Trophoblast cell (in vitro differentiated cells and primary cell): ENCODE results near the gene BICC1.

Experiments
- DNase-seq, 2 donors: peaks; one replicate each; pipeline ENCODE4 v3.0.0-alpha.2; 2016
- H2AFZ ChIP-seq: 2 replicates; pipeline ENCODE4 v1.6.1; 2013; ENCODE audit warnings: low read length, moderate library complexity, mild to moderate bottlenecking; ENCODE audit not compliant: insufficient read depth, poor library complexity
- H2AK5ac ChIP-seq: 2 replicates; pipeline ENCODE4 v1.6.1; 2013; ENCODE audit warnings: mild to moderate bottlenecking, low read length
- H2BK120ac ChIP-seq: 2 replicates; pipeline ENCODE4 v1.6.1; 2013; ENCODE audit warnings: low read length, mild to moderate bottlenecking, moderate library complexity; ENCODE audit not compliant: insufficient read depth, poor library complexity
- H2BK12ac ChIP-seq: 2 replicates; pipeline ENCODE4 v1.6.1; 2013; ENCODE audit warnings: mild to moderate bottlenecking, low read length, moderate library complexity
- H2BK5ac ChIP-seq: 2 replicates; pipeline ENCODE4 v1.6.1; 2013; ENCODE audit warnings: low read length, low read depth, moderate library complexity, mild to moderate bottlenecking; ENCODE audit not compliant: poor library complexity
- H3K14ac ChIP-seq: 2 replicates; pipeline ENCODE4 v1.6.1; 2013; ENCODE audit warnings: mild to moderate bottlenecking, low read length
- H3K18ac ChIP-seq: 2 replicates; pipeline ENCODE4 v1.6.1; 2013; ENCODE audit warnings: mild to moderate bottlenecking, low read length
- H3K23ac ChIP-seq: 2 replicates; pipeline ENCODE4 v1.6.1; 2013; ENCODE audit warnings: low read length
- H3K27ac ChIP-seq: 2 replicates; pipeline ENCODE4 v1.5.1; 2013; ENCODE audit warnings: low read depth, mild to moderate bottlenecking, inconsistent platforms, low read length, moderate library complexity
- H3K27me3 ChIP-seq: 2 replicates; pipeline ENCODE4 v1.6.1; 2013; ENCODE audit warnings: inconsistent platforms, mild to moderate bottlenecking, low read length, moderate library complexity; ENCODE audit not compliant: insufficient read depth
- H3K36me3 ChIP-seq, 2 experiments: 1 replicate in 1 of 2; 2 replicates in 1 of 2; pipeline ENCODE4 v1.6.1; 2013; ENCODE audit warnings: low read length in 2 of 2, mild to moderate bottlenecking in 2 of 2, moderate library complexity in 1 of 2; ENCODE audit not compliant: insufficient read depth in 2 of 2, control insufficient read depth in 1 of 2
- H3K4ac ChIP-seq: 2 replicates; pipeline ENCODE4 v1.6.1; 2013; ENCODE audit warnings: low read depth, mild to moderate bottlenecking, low read length, moderate library complexity
- H3K4me1 ChIP-seq, 2 experiments: 1 replicate in 1 of 2; 2 replicates in 1 of 2; pipeline ENCODE4 v1.6.1; 2013; ENCODE audit warnings: low read length in 2 of 2, mild to moderate bottlenecking in 2 of 2, moderate library complexity in 1 of 2; ENCODE audit not compliant: insufficient read depth in 2 of 2, control insufficient read depth in 1 of 2
- H3K4me2 ChIP-seq: 2 replicates; pipeline ENCODE4 v1.6.1; 2013; ENCODE audit warnings: inconsistent platforms, mild to moderate bottlenecking, low read length, moderate library complexity
- H3K4me3 ChIP-seq: 2 replicates; pipeline ENCODE4 v1.5.1; 2013; ENCODE audit warnings: mild to moderate bottlenecking, low read depth, low read length, inconsistent platforms
- H3K79me1 ChIP-seq: one replicate; pipeline ENCODE4 v1.6.1; 2013; ENCODE audit warnings: low read length
- H3K79me2 ChIP-seq: 2 replicates; pipeline ENCODE4 v1.6.1; 2013; ENCODE audit warnings: low read length, mild to moderate bottlenecking; ENCODE audit not compliant: control insufficient read depth, insufficient read depth, poor library complexity
- H3K9ac ChIP-seq: 2 replicates; pipeline ENCODE4 v1.6.1; 2013; ENCODE audit warnings: mild to moderate bottlenecking, low read length
- H3K9me3 ChIP-seq: 2 replicates; pipeline ENCODE4 v1.6.1; 2013; ENCODE audit warnings: low read depth, mild to moderate bottlenecking, control low read depth, inconsistent platforms, low read length; ENCODE audit not compliant: insufficient read depth
- H4K12ac ChIP-seq: 2 replicates; pipeline ENCODE4 v1.6.1; 2013; ENCODE audit warnings: low read depth, mild to moderate bottlenecking, low read length, moderate library complexity
- H4K8ac ChIP-seq: 2 replicates; pipeline ENCODE4 v1.6.1; 2013; ENCODE audit warnings: low read depth, mild to moderate bottlenecking, low read length, moderate library complexity
- H4K91ac ChIP-seq: one replicate; pipeline ENCODE4 v1.6.1; 2013; ENCODE audit warnings: low read depth, mild to moderate bottlenecking, low read length, moderate library complexity
- whole genome bisulfite sequencing: extraction: QIAGEN DNeasy Blood & Tissue Kit; methylation state at CpG from one replicate; pipeline ENCODE4 v1.1.7; 2013; ENCODE audit warnings: missing lambda C conversion rate; ENCODE audit not compliant: insufficient read length, insufficient coverage; ENCODE audit errors: extremely low coverage; 5-methylcytosine and 5-hydroxymethylcytosine counted together

Gene BICC1

GRCh38 chr10:58544135-58544534, 31.5 kb downstream of the BICC1 start:
- no peak for DNase-seq
- H2BK120ac ChIP-seq, result no peak overlapping the region
- no peak overlapping the region for H2AFZ ChIP-seq
- no peak overlapping the region for H3K27ac ChIP-seq
- no peaks in the 10 kb centered on the region for H3K79me1 ChIP-seq
- H3K18ac ChIP-seq, result no peak overlapping the region
- H2BK12ac ChIP-seq, result no peak overlapping the region
- no peak overlapping the region for H3K4ac ChIP-seq
- no peak overlapping the region for H4K8ac ChIP-seq
- H3K36me3 ChIP-seq, result no peaks in the 10 kb centered on the region
- no peaks in the 10 kb centered on the region for H3K4me1 ChIP-seq
- no CpG with 5 or more reads among the region's 1 CpG for WGBS
- H2BK5ac ChIP-seq, result no peak overlapping the region
- no peak overlapping the region for H3K9ac ChIP-seq
- H3K4me2 ChIP-seq, result no peak overlapping the region
- no peaks in the 10 kb centered on the region for H3K9me3 ChIP-seq
- H3K79me2 ChIP-seq, result no peaks in the 10 kb centered on the region
- no peak overlapping the region for H3K4me3 ChIP-seq
- no peak overlapping the region for H4K91ac ChIP-seq
- no peak overlapping the region for H3K23ac ChIP-seq
- no peak overlapping the region for H3K14ac ChIP-seq
- no peaks in the 10 kb centered on the region for H3K27me3 ChIP-seq
- no peak overlapping the region for H2AK5ac ChIP-seq
- H4K12ac ChIP-seq, result no peak overlapping the region

- Histone ChIP-seq H4K12ac (no peak overlapping the region), H3K9ac (no peak overlapping the region), H3K18ac (no peak overlapping the region), H3K4me1 (no peaks in the 10 kb centered on the region), H3K36me3 (no peaks in the 10 kb centered on the region), H3K79me1 (no peaks in the 10 kb centered on the region), H3K23ac (no peak overlapping the region), H3K14ac (no peak overlapping the region), H2AK5ac (no peak overlapping the region), H3K4ac (no peak overlapping the region), H3K79me2 (no peaks in the 10 kb centered on the region), H2BK120ac (no peak overlapping the region), H3K27ac (no peak overlapping the region), H2BK12ac (no peak overlapping the region), H4K91ac (no peak overlapping the region), H2AFZ (no peak overlapping the region), H3K4me2 (no peak overlapping the region), H2BK5ac (no peak overlapping the region), H4K8ac (no peak overlapping the region), H3K27me3 (no peaks in the 10 kb centered on the region), H3K4me3 (no peak overlapping the region), H3K9me3 (no peaks in the 10 kb centered on the region)
- DNase-seq, result no peak
- WGBS, result no CpG with 5 or more reads among the region's 4 CpGs
Measured at GRCh38 chr10:58545427-58545826, 32.8 kb downstream of the BICC1 start.

GRCh38 chr10:58546137-58546536, 33.5 kb downstream of the BICC1 start:
- Histone ChIP-seq H3K4me2 (no peak overlapping the region), H4K12ac (no peak overlapping the region), H3K9me3 (no peaks in the 10 kb centered on the region), H3K4ac (no peak overlapping the region), H2BK120ac (no peak overlapping the region), H3K79me1 (no peaks in the 10 kb centered on the region), H3K23ac (no peak overlapping the region), H3K36me3 (no peaks in the 10 kb centered on the region), H3K14ac (no peak overlapping the region), H3K27me3 (no peaks in the 10 kb centered on the region), H2BK5ac (no peak overlapping the region), H2AK5ac (no peak overlapping the region), H3K4me1 (no peaks in the 10 kb centered on the region), H3K18ac (no peak overlapping the region), H3K79me2 (no peaks in the 10 kb centered on the region), H2AFZ (no peak overlapping the region), H4K8ac (no peak overlapping the region), H3K4me3 (no peak overlapping the region), H3K9ac (no peak overlapping the region), H4K91ac (no peak overlapping the region), H2BK12ac (no peak overlapping the region), H3K27ac (no peak overlapping the region)
- no CpG with 5 or more reads among the region's 1 CpG for WGBS
- no peak for DNase-seq

GRCh38 chr10:58546722-58547445, 34.2 kb downstream of the BICC1 start:
- Histone ChIP-seq H3K4me3 (no peak overlapping the region), H2AK5ac (no peak overlapping the region), H2BK120ac (no peak overlapping the region), H3K23ac (no peak overlapping the region), H3K4me1 (no peaks in the 10 kb centered on the region), H2AFZ (no peak overlapping the region), H3K79me1 (no peaks in the 10 kb centered on the region), H3K36me3 (no peaks in the 10 kb centered on the region), H3K4ac (no peak overlapping the region), H4K12ac (no peak overlapping the region), H3K27ac (no peak overlapping the region), H3K27me3 (no peaks in the 10 kb centered on the region), H3K79me2 (no peaks in the 10 kb centered on the region), H3K14ac (no peak overlapping the region), H3K9me3 (no peaks in the 10 kb centered on the region), H3K9ac (no peak overlapping the region), H3K4me2 (no peak overlapping the region), H2BK5ac (no peak overlapping the region), H3K18ac (no peak overlapping the region), H4K91ac (no peak overlapping the region), H2BK12ac (no peak overlapping the region), H4K8ac (no peak overlapping the region)
- no peak for DNase-seq
- WGBS, result no CpG with 5 or more reads among the region's 2 CpGs
